Measurements from ENCODE around the gene PLCL2.

PLCL2 gene

GRCh38 chr3:17011728-17012338 is 127.1 kb downstream of the PLCL2 start:
- no peak overlapping the region for H3K4me3 ChIP-seq (ENCODE audit: low read length)
- no peak for DNase-seq (ENCODE audit: low read depth)
- no peak for TF ChIP-seq CTCF (conservative IDR thresholded peaks at IDR 0.05; ENCODE audit: low read length)

GRCh38 chr3:17013050-17013449 is 128.3 kb downstream of the PLCL2 start:
- TF ChIP-seq CTCF (conservative IDR thresholded peaks at IDR 0.05; ENCODE audit: low read length): no peak
- DNase-seq (ENCODE audit: low read depth): no peak
- H3K4me3 ChIP-seq (ENCODE audit: low read length): no peak overlapping the region

- H3K4me3 ChIP-seq (ENCODE audit: low read length): no peak overlapping the region
- TF ChIP-seq CTCF (conservative IDR thresholded peaks at IDR 0.05; ENCODE audit: low read length): no peak
- no peak for DNase-seq (ENCODE audit: low read depth)
Measured at GRCh38 chr3:17013571-17013970, 128.8 kb downstream of the PLCL2 start.

- no peak for DNase-seq (ENCODE audit: low read depth)
- H3K4me3 ChIP-seq (ENCODE audit: low read length): no peak overlapping the region
- no peak for TF ChIP-seq CTCF (conservative IDR thresholded peaks at IDR 0.05; ENCODE audit: low read length)
Measured at GRCh38 chr3:17014284-17014683, 129.5 kb downstream of the PLCL2 start.

GRCh38 chr3:17014709-17015108 is 130.0 kb downstream of the PLCL2 start:
- H3K4me3 ChIP-seq (ENCODE audit: low read length): no peak overlapping the region
- no peak for TF ChIP-seq CTCF (conservative IDR thresholded peaks at IDR 0.05; ENCODE audit: low read length)
- no peak for DNase-seq (ENCODE audit: low read depth)

- TF ChIP-seq CTCF (conservative IDR thresholded peaks at IDR 0.05; ENCODE audit: low read length): no peak
- no peak for DNase-seq (ENCODE audit: low read depth)
Measured at GRCh38 chr3:17021614-17022013, 136.9 kb downstream of the PLCL2 start.

GRCh38 chr3:17023006-17023664 is 138.4 kb downstream of the PLCL2 start:
- H3K4me3 ChIP-seq (ENCODE audit: low read length): no peak overlapping the region
- TF ChIP-seq CTCF (conservative IDR thresholded peaks at IDR 0.05; ENCODE audit: low read length): no peak
- DNase-seq (ENCODE audit: low read depth): no peak

More at GRCh38 chr3:17021614-17022013, 136.9 kb downstream of the PLCL2 start:
- H3K4me3 ChIP-seq (ENCODE audit: low read length): no peak overlapping the region

All from AG10803 (cell line).